ENCODE measurements around the gene SPNS1.
"Not testable (repeated sequence)": the region's sequence is repeated elsewhere in the genome, so short reads cannot be mapped to it uniquely, and the experiment has no call there.

Gene SPNS1

DNA sequence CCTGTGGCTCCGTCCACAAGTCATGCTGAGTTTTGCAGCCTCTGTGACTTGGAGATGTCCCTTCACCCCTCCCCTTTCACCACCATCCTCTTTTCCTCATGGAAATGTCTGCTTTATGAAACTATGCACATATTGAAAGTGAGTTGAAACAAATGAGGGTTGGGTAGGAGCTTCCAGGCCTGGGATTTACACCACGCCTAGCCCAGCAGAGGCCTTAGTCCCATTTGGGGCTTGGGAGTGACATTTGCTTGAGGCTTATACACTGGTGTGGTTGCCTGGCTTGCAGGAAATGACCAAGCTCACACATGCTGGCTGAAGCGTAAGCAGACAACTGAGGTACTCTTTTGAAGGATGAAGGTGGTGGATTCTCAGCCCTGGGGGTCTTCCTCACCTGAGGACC lies 10.5 kb upstream of the SPNS1 start:
- DNase-seq = no peak

GRCh38 chr16:28964496-28964895 lies 10.1 kb upstream of the SPNS1 start:
- no peak for DNase-seq

GRCh38 chr16:28967156-28967555 lies 7.4 kb upstream of the SPNS1 start:
- DNase-seq = no peak

DNA sequence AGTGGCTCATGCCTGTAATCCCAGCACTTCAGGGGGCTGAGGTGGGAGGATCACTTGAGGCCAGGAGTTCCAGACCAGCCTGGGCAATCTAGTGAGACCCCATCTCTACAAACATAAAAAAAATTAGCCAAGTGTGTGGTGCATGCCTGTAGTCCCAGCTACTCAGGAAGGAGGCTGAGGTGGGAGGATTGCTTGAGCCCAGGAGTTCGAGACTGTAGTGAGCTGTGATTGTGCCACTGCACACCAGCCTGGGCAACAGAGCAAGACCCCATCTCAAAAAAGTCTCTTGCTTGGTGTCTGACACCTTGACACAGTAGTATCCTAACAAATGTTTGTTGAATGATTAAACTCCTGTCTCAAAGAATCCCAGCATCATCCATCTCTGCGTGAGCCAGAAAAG lies 4.9 kb upstream of the SPNS1 start:
- not testable (repeated sequence) for DNase-seq

DNA sequence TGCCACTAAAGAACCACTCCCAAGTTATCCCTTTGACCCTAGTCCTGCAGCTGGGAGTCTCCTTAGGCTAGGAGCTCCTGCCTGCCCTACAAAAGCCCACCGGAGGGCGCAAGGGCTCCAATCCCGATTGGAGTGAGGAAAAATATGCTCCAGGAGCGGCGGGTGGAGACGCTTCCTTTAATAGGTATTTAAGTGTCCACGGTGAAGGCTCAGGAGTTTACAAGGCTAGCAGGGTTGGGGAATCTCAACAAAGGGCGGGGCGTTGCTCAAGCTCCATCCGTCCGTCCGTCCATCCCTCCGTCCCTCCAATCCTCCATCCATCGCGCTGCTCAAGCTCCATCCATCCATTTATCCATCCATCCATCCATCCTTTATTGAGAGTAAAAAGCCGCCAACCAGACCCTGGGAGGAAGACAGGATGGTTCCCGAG lies 556 bp upstream of the SPNS1 start:
- peak; percentile 85 for DNase-seq

- DNase-seq = no peak
Observed at GRCh38 chr16:28975158-28975599, 601 bp downstream of the SPNS1 start.

- peak; percentile 54 for DNase-seq
Observed at GRCh38 chr16:28977703-28978662, 3.4 kb downstream of the SPNS1 start.

DNA sequence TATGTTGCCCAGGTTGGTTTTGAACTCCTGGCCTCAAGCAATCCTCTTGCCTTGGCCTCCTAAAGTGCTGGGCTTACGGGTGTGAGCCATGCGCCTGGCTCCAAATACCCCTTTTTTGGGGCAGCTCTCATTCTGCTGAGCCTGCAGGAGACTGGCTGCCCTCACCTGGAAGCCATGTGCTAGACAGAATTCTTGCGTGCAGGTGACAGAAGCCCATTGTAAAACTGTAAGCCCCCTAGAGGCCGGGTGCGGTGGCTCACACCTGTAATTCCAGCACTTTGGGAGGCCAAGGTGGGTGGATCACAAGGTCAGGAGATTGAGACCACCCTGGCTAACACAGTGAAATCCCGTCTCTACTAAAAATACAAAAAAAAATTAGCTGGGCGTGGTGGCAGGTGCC lies 5.8 kb downstream of the SPNS1 start:
- DNase-seq = not testable (repeated sequence)

GRCh38 chr16:28980929-28981328 lies 6.4 kb downstream of the SPNS1 start:
- DNase-seq = no peak

GRCh38 chr16:28981517-28981916 lies 6.9 kb downstream of the SPNS1 start:
- no peak for DNase-seq

- no peak for DNase-seq
Observed at GRCh38 chr16:28982418-28982817, 7.8 kb downstream of the SPNS1 start.

- DNase-seq = no peak
Observed at GRCh38 chr16:28982949-28983348, 8.4 kb downstream of the SPNS1 start.

DNA sequence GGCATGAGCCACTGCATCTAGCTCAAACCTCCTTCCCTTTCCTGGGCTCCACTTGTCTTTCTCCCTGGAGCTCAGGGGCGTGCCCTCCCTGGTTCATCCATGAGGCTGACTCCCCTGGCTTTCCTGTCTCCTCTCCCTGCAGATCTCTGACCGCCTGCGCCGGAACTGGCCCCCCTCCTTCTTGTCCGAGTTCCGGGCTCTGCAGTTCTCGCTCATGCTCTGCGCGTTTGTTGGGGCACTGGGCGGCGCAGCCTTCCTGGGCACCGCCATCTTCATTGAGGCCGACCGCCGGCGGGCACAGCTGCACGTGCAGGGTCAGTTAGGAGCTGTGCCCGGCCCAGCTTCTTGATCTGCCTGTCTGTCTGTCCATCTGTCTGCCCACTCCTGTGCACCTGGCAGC lies 9.1 kb downstream of the SPNS1 start:
- DNase-seq = no peak

DNA sequence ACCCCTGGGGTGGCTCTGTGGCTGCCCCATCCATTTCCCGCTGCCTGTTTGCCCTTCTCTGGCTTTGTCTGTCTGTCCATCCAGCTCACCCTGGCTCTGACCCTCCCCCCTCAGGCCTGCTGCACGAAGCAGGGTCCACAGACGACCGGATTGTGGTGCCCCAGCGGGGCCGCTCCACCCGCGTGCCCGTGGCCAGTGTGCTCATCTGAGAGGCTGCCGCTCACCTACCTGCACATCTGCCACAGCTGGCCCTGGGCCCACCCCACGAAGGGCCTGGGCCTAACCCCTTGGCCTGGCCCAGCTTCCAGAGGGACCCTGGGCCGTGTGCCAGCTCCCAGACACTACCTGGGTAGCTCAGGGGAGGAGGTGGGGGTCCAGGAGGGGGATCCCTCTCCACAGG lies 9.5 kb downstream of the SPNS1 start:
- DNase-seq = no peak

GRCh38 chr16:28984619-28985135 lies 10.1 kb downstream of the SPNS1 start, which contains the start of gene LAT:
Gene LAT (plus strand): TSS chr16:28985052. CDS start chr16:28985418, 366 bp downstream.
- peak; percentile 65 for DNase-seq

- no peak for DNase-seq
Observed at GRCh38 chr16:28985211-28986041, 10.8 kb downstream of the SPNS1 start.

DNA sequence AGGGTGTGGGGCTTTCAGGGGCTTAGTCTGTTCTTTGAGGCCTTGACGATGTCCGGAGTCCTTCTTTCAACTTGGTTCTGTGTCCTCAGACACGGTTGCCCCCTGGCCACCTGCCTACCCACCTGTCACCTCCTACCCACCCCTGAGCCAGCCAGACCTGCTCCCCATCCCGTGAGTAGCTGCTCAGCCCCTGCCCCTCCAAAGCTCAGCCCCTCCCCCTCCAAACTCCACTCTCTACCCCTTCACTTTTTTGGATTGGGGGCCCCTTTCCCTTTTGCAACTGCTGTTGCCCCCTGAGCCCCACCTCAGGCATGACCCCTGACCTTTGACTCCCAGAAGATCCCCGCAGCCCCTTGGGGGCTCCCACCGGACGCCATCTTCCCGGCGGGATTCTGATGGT lies 11.5 kb downstream of the SPNS1 start:
- no peak for DNase-seq

DNA sequence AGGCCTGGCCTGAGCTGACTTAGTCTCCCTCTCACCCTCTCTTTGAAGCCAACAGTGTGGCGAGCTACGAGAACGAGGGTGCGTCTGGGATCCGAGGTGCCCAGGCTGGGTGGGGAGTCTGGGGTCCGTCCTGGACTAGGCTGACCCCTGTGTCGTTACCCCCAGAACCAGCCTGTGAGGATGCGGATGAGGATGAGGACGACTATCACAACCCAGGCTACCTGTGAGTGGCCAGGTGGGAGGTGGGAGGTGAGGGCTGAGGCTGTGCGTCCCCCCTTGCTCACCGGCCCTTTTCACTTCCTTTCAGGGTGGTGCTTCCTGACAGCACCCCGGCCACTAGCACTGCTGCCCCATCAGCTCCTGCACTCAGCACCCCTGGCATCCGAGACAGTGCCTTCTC lies 11.9 kb downstream of the SPNS1 start:
- no peak for DNase-seq

GRCh38 chr16:28987170-28987853 lies 12.7 kb downstream of the SPNS1 start:
- no peak for DNase-seq

DNA sequence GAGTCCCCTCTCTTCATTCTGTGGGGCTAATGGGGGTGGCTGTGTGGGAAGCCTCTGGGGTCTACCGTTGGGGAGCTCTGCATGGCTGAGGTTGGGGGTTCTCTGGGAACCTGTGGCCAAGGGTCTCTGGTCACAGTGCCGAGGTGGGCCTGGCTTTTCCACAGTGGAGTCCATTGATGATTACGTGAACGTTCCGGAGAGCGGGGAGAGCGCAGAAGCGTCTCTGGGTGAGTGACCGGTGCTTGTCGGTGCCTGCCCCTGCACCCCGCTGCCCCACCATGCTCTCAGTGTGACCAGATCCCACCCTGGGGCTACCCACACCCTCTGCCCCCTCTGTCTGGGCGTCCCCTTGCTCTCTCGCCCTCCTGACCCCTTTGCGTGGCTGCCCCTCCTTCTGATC lies 14.8 kb downstream of the SPNS1 start:
- DNase-seq = no peak

- no peak for DNase-seq
Observed at GRCh38 chr16:28990375-28991040, 15.9 kb downstream of the SPNS1 start.

DNA sequence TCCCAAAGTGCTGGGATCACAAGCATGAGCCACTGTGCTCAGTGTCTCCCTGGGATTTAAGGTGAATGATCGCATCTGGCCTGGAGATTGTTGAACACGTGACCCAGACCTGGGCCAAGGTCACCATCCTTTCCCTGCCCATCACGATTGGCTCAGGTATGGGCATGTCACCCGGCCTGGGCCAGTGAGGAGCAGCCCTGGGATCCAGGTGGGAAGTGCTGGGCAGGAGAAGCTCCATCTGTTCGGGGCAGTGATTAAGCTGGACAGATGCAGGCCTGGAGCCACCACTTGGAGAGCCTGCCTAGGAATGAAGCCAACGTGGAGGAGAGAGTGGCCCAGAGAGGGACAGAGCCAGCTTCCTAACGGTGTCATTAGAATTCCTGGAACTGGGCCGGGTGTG lies 17.1 kb downstream of the SPNS1 start:
- no peak for DNase-seq
